ENCODE data around the gene ZBTB17. TPM values are rescaled to one million over a fixed set of nuclear protein-coding genes. Genes with fewer than 3 reads are reported as not detected.

The ZBTB17 gene
- total and polyA plus RNA-seq, 10 of the 15 experiments (the other 5 are each of a cell fraction or from before 2014, with no cell fraction given), result 0.87 to 59.4 (median 38.7) TPM

DNA sequence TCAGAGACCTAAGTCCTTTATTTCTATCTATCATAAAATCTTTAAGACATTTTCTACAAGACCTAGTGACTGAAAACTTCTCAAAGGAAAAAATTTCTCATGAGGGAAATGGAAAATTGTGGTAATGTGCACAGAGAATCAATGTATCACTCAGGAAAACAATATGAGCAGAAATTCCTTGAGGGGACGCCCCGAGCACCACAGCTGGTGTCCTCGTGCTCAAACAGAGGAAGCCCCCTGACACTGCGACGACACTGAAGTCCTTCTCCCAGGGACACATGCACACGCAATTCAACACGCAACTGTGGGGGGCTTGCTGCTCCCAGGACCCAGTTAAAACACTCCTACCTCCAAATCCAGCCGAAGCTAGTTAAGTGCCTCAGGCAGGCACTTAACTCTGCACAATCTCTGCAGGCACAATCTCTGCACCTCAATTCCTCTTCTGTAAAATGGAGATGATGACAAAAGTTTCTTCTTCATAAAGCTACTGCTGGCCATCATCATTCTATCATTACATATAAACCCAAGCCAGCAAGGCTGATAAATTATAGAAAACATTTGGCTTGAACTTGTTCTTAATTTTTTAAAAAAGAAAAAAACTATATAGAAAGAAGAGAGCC lies 16.0 kb downstream of the ZBTB17 start:
- no peak overlapping the region for H3K4me2 ChIP-seq (ENCODE audit: control insufficient read depth, insufficient read depth)
- DNase-seq (ENCODE audit: low read depth, low spot score), result no peak
- peaks cover 25% of the 10 kb centered on the region for H3K4me1 ChIP-seq (ENCODE audit: control insufficient read depth, insufficient read depth, low read length)
- FAIRE-seq, result no peak
- H4K20me1 ChIP-seq (ENCODE audit: control insufficient read depth, insufficient read depth), result peaks cover 3% of the 10 kb centered on the region; the same call in 1 of the 2 replicates
- ChIA-PET CTCF (interaction anchor here (0.6 to 10.1 kb wide), 6 partner anchors 9 to 164 kb away, joined by 3 to 68 read pairs (median 5); partner anchors contain the start of gene ZBTB17), RAD21 (ENCODE audit: unreplicated experiment) (interaction anchor here (1.1 to 9.8 kb wide), 5 partner anchors 9 to 164 kb away, joined by 3 to 116 read pairs (median 8); partner anchors contain the start of gene ZBTB17), SMC1A (ENCODE audit: uncharacterized antibody, unreplicated experiment) (interaction anchor here (0.8 to 9.1 kb wide), 6 partner anchors 10 to 165 kb away, joined by 3 to 78 read pairs (median 4); no protein-coding TSS in a partner anchor), POLR2A (interaction anchor here (0.6 to 2.6 kb wide), 4 partner anchors 9 to 236 kb away, joined by 3 to 8 read pairs (median 4); no protein-coding TSS in a partner anchor)
- TF ChIP-seq CREM (IDR thresholded peaks at IDR 0.05; ENCODE audit: low read depth), result no peak
- TF ChIP-seq, protein P1, sequence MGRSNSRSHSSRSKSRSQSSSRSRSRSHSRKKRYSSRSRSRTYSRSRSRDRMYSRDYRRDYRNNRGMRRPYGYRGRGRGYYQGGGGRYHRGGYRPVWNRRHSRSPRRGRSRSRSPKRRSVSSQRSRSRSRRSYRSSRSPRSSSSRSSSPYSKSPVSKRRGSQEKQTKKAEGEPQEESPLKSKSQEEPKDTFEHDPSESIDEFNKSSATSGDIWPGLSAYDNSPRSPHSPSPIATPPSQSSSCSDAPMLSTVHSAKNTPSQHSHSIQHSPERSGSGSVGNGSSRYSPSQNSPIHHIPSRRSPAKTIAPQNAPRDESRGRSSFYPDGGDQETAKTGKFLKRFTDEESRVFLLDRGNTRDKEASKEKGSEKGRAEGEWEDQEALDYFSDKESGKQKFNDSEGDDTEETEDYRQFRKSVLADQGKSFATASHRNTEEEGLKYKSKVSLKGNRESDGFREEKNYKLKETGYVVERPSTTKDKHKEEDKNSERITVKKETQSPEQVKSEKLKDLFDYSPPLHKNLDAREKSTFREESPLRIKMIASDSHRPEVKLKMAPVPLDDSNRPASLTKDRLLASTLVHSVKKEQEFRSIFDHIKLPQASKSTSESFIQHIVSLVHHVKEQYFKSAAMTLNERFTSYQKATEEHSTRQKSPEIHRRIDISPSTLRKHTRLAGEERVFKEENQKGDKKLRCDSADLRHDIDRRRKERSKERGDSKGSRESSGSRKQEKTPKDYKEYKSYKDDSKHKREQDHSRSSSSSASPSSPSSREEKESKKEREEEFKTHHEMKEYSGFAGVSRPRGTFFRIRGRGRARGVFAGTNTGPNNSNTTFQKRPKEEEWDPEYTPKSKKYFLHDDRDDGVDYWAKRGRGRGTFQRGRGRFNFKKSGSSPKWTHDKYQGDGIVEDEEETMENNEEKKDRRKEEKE (IDR thresholded peaks at IDR 0.05), result no peak
- TF ChIP-seq HDGF (IDR thresholded peaks at IDR 0.05), result no peak
- no peak for TF ChIP-seq BMI1 (IDR thresholded peaks at IDR 0.05; ENCODE audit: borderline replicate concordance)
- TF ChIP-seq TCF3 (IDR thresholded peaks at IDR 0.05; ENCODE audit: borderline replicate concordance, insufficient read depth, low read depth, low read length), result no peak
- no peak for TF ChIP-seq CHD1 (IDR thresholded peaks at IDR 0.05; ENCODE audit: low read depth, low read length)
- no peak for TF ChIP-seq NR2F1 (conservative IDR thresholded peaks at IDR 0.05)
- TF ChIP-seq SUPT20H (IDR thresholded peaks at IDR 0.05; ENCODE audit: borderline replicate concordance, control insufficient read depth, low read depth, low read length), result no peak
- no peak overlapping the region for H3K27ac ChIP-seq (ENCODE audit: control insufficient read depth, insufficient read depth)
- intact Hi-C loops (cut with micrococcal nuclease; ENCODE audit: unreplicated experiment), result no loop called here
- no peak for ATAC-seq
- H3K79me2 ChIP-seq (ENCODE audit: control insufficient read depth, insufficient read depth, low read length), result peaks cover 22% of the 10 kb centered on the region
- WGBS (ENCODE audit: insufficient coverage, insufficient replicate concordance, low lambda C conversion rate, missing lambda C conversion rate), result 98% methylated on average over 8 of the region's 8 CpGs
- no peak overlapping the region for H3K9ac ChIP-seq (ENCODE audit: control insufficient read depth, insufficient read depth, low read length)
- BruUV-seq (replicated peaks), result no TSS peak
- H2AFZ ChIP-seq (ENCODE audit: control insufficient read depth, low read depth, low read length), result no peak overlapping the region
- H3K36me3 ChIP-seq (ENCODE audit: control insufficient read depth in 2 of 2, insufficient read depth in 2 of 2, low read length in 1 of 2), result peaks cover 3 to 5% of the 10 kb centered on the region in 2 experiments; a peak in 2 of 4 replicates
- H3K4me3 ChIP-seq, result no peak overlapping the region
- H3K9me3 ChIP-seq (replicated peaks; ENCODE audit: control insufficient read depth, insufficient read depth, low read length), result no peaks in the 10 kb centered on the region
- no peaks in the 10 kb centered on the region for H3K27me3 ChIP-seq (replicated peaks in 1 of 2; ENCODE audit: control insufficient read depth in 2 of 2, insufficient read depth in 2 of 2, low read length in 1 of 2)
- in situ Hi-C loops (cut with MboI), result no loop called here
